Lung (tissue), 12 donors: ENCODE data around the gene MS4A4E. TPM values are rescaled to one million over a fixed set of nuclear protein-coding genes. Genes with fewer than 3 reads are reported as not detected.
"Not testable (repeated sequence)": the region's sequence is repeated elsewhere in the genome, so short reads cannot be mapped to it uniquely, and the experiment has no call there.

ENCODE experiments used
- ATAC-seq: fragments of 200-7000 bp; cut with Tn5 transposase; one replicate; pipeline ENCODE4 v1.9.1; 2020; ENCODE audit warnings: moderate number of reproducible peaks; ENCODE audit not compliant: insufficient read depth, low FRiP score
- DNase-seq, 3 donors: peaks; one replicate each; pipeline ENCODE4 v3.0.0-alpha.2; 2013 to 2017
- H3K27ac ChIP-seq, 2 donors: one replicate each; pipeline ENCODE4 v1.5.1; 2013; ENCODE audit warnings: mild to moderate bottlenecking in 2 of 2, moderate library complexity in 2 of 2, control low read depth in 1 of 2, inconsistent platforms in 1 of 2, low read depth in 1 of 2, low read length in 1 of 2
- H3K27me3 ChIP-seq, 3 donors: one replicate each; pipeline ENCODE4 v1.5.1; 2013; ENCODE audit warnings: low read length in 2 of 3; ENCODE audit not compliant: control insufficient read depth in 3 of 3, insufficient read depth in 3 of 3
- H3K36me3 ChIP-seq, 4 donors: one replicate each; pipeline ENCODE4 v1.5.1; 2013; ENCODE audit warnings: low read length in 4 of 4, mild to moderate bottlenecking in 1 of 4, moderate library complexity in 1 of 4; ENCODE audit not compliant: control insufficient read depth in 4 of 4, insufficient read depth in 4 of 4
- H3K4me1 ChIP-seq, 5 donors: one replicate each; pipeline ENCODE4 v1.5.1; 2013; ENCODE audit warnings: low read length in 5 of 5, mild to moderate bottlenecking in 2 of 5, moderate library complexity in 1 of 5; ENCODE audit not compliant: control insufficient read depth in 5 of 5, insufficient read depth in 5 of 5
- H3K4me3 ChIP-seq: one replicate; pipeline ENCODE4 v1.5.1; 2013; ENCODE audit warnings: mild to moderate bottlenecking, control low read depth, moderate library complexity
- H3K9ac ChIP-seq, 2 donors: one replicate each; pipeline ENCODE4 v1.5.1; 2013; ENCODE audit warnings: low read length in 2 of 2, control low read depth in 1 of 2; ENCODE audit not compliant: insufficient read depth in 1 of 2
- H3K9me3 ChIP-seq, 4 donors: one replicate each; pipeline ENCODE4 v1.5.1; 2013; ENCODE audit warnings: low read length in 3 of 4, mild to moderate bottlenecking in 1 of 4, moderate library complexity in 1 of 4; ENCODE audit not compliant: control insufficient read depth in 4 of 4, insufficient read depth in 3 of 4
- CTCF ChIP-seq: IDR thresholded peaks from 2 replicates; pipeline ENCODE4 v1.5.1; 2012; ENCODE audit warnings: mild to moderate bottlenecking; ENCODE audit errors: control extremely low read depth, extremely low read depth
- WGBS, 2 donors: extraction: QIAGEN DNeasy Blood & Tissue Kit; methylation state at CpG; one replicate each; pipeline ENCODE4 v1.1.7; 2013; 5-methylcytosine and 5-hydroxymethylcytosine counted together
- polyA plus RNA-seq, 2 donors: library from polyadenylated mRNA; stranded (reverse); fragments of 200-250 nt; gene quantifications; one replicate each; pipeline ENCODE4 v1.2.1, GENCODE V29; 2013
- total RNA-seq, 2 donors: library from RNA; depleted of rRNA in 1 of 2; stranded (reverse); fragments of >200 nt in 1 of 2; gene quantifications; one replicate each; pipeline ENCODE4 v1.2.1, GENCODE V29; 2014 to 2021
- donor health status: control.
- donor health status: control.
- donor health status: Bipolar disorder and iron deficiency.
- donor health status: healthy.
- donor health status: DM: yes; HTN: yes; CAD: no.

The MS4A4E gene
- total and polyA plus RNA-seq, 4 donors, result 0.33 to 3.9 (median 1.3) TPM

- WGBS, 2 donors, result 34 to 44% methylated on average over 2 of the region's 2 CpGs
Measured at GRCh38 chr11:60185512-60185827, 57.5 kb downstream of the MS4A4E start.

GRCh38 chr11:60184824-60185511, 58.0 kb downstream of the MS4A4E start:
- DNase-seq (no peak), ATAC-seq (no peak)
- no peak overlapping the region for H3K4me3 ChIP-seq
- H3K36me3 ChIP-seq, result no peaks in the 10 kb centered on the region
- WGBS, 2 donors, result 70 to 77% methylated on average over 1 of the region's 1 CpG
- no peak for TF ChIP-seq CTCF
- no peaks in the 10 kb centered on the region for H3K27me3 ChIP-seq
- H3K9me3 ChIP-seq, result no peaks in the 10 kb centered on the region
- H3K27ac ChIP-seq, result no peak overlapping the region
- no peaks in the 10 kb centered on the region for H3K4me1 ChIP-seq
- H3K9ac ChIP-seq, result no peak overlapping the region

More at GRCh38 chr11:60185512-60185827, 57.5 kb downstream of the MS4A4E start:
- ATAC-seq, H3K36me3 ChIP-seq, H3K4me1 ChIP-seq, H3K9ac ChIP-seq, H3K9me3 ChIP-seq, H3K4me3 ChIP-seq, DNase-seq, H3K27me3 ChIP-seq: not testable (repeated sequence)
- H3K27ac ChIP-seq, result peak overlapping the region in 1 of 2 donors; percentile 22

GRCh38 chr11:60183591-60184205, 59.2 kb downstream of the MS4A4E start:
- Histone ChIP-seq H3K9ac (no peak overlapping the region), H3K4me3 (no peak overlapping the region), H3K4me1 (no peaks in the 10 kb centered on the region), H3K9me3 (no peaks in the 10 kb centered on the region), H3K36me3 (no peaks in the 10 kb centered on the region), H3K27ac (peak overlapping the region in 1 of 2 donors; percentile 26), H3K27me3 (no peaks in the 10 kb centered on the region)
- no peak for TF ChIP-seq CTCF
- no peak for DNase-seq
- WGBS, 2 donors, result 50 to 52% methylated on average over 2 of the region's 2 CpGs
- no peak for ATAC-seq

- no peak within 1 kb of the TSS for H3K4me3 ChIP-seq
- H3K36me3 ChIP-seq, result no peaks in the 10 kb centered on the region
- H3K27me3 ChIP-seq, result no peaks in the 10 kb centered on the region
- no peak for TF ChIP-seq CTCF
- ATAC-seq (peak; percentile 54), DNase-seq (no peak)
- no peak within 1 kb of the TSS for H3K9ac ChIP-seq
- H3K4me1 ChIP-seq, result no peaks in the 10 kb centered on the region
- 52 to 56% methylated on average over 10 of the region's 10 CpGs for WGBS, 2 donors
- no peaks in the 10 kb centered on the region for H3K9me3 ChIP-seq
- H3K27ac ChIP-seq, result peak within 1 kb of the TSS in 1 of 2 donors; percentile 65
Measured at GRCh38 chr11:60182541-60183330, 60.2 kb downstream of the MS4A4E start, which contains the start of gene MS4A6A. MS4A6A (minus strand) TSS chr11:60183083; CDS start chr11:60181727, 1,356 bp downstream.
